HG03135 (cell line): ENCODE measurements around the gene KRTAP11-1.

ENCODE experiments used
- ATAC-seq: cut with Tn5 transposase; IDR thresholded peaks from one replicate; pipeline ENCODE4 v1.9.1; 2021; ENCODE audit warnings: mild to moderate bottlenecking, moderate library complexity; ENCODE audit not compliant: unreplicated experiment

The KRTAP11-1 gene, protein sequence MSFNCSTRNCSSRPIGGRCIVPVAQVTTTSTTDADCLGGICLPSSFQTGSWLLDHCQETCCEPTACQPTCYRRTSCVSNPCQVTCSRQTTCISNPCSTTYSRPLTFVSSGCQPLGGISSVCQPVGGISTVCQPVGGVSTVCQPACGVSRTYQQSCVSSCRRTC

DNA sequence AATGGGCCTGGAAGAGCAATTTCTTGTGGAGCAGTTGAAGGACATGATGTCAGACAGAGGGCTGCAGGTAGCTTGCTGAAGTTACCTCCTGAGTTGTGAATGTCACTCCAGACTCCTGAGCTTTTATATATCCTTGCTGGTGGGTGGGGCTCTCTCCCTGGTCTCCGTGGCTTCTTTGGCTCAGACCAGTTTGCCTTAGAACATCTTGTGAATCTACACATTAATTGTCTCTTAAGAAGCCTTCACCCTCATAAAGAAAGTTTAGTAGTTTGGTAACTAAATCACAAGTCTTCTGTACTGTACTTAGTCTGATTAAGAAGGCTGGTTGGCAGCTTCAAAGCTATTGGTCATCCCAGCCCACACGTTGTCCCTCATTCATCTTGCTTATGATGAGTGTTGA is at the start of gene KRTAP11-1:
TSS of gene KRTAP11-1 (minus strand) at position 101 of the 400 bp plus-strand sequence. CDS start at position 45, 56 bp downstream.
- no peak for ATAC-seq

GRCh38 chr21:30924146-30924700 is 42.8 kb upstream of the KRTAP11-1 start:
- ATAC-seq: no peak

- no peak for ATAC-seq
These were observed 39.7 kb upstream of the KRTAP11-1 start for GRCh38 chr21:30921129-30921528.

GRCh38 chr21:30917557-30917956 is 36.2 kb upstream of the KRTAP11-1 start:
- ATAC-seq: no peak

DNA sequence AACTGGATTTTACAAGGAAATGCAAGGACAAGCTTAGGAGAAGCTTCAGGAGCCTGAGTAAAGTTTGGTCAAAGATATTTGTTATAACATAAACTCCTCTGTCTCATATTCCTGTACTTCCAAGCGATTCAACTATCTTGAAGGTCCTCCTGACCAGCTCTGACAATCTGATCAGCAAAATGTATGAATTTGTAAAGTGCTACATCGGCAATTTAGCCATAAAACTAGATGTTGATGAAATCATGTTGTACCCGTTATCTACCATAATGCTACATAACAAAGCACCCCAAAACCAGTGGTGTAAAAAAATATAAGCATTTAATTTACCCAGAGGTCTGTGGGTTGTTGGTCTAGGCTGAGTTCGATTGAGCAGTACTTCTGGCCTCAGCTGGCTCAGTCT is 19.5 kb upstream of the KRTAP11-1 start:
- ATAC-seq: no peak

DNA sequence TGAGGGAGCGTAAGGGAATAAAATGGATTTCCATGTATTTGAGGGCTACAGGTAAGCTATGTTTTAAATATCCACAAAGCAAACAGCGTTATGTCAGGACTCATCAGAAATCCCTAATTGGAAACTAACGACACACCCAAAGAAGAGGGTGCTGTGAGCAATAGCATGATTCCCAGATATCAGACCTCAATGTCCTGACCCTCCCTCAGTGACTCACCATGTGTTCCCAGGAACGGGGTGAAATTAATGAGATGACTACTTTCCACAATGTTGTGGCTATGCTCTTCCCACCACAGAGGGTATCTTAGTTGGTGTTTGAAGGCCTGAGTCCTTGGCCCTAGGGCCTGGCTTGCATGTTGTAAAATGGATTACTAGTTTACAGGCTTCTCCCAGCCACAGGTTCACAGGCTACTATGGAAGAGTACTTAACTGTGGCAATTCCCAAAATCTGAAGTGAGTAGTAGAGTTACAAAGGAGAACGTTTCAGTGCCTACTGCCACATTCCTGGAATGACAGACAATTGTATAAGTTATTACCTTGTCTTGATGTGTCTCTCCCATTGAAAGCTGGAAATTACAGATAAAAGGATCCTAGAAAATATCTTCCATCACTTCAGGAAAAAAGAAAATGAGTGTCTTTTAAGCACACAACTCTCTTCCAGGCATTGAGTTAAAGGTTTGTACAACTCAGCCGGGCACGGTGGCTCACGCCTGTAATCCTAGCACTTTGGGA is 1.7 kb upstream of the KRTAP11-1 start:
- no peak for ATAC-seq

GRCh38 chr21:30880914-30881313 is 466 bp downstream of the KRTAP11-1 start:
- ATAC-seq: no peak

DNA sequence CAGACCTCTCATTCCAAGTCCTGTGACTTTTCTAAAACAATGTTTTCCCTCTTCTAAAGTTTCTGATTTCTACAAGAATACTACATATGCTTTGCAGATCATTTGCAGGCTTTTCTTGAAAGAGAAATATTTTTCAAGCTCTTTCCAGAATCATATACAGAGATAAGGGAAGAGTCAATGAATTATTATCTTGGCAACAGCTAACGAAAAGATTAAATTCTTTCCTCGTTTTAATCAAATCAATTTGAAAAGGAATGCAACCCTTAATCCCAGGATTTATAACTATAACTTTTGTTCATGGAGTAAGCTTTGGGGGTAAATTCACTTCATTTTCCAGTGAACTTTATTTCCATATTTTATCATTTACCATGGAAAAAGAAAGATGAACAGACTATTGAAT is 6.9 kb downstream of the KRTAP11-1 start:
- no peak for ATAC-seq

GRCh38 chr21:30847627-30848500 is 33.5 kb downstream of the KRTAP11-1 start:
- ATAC-seq: no peak

DNA sequence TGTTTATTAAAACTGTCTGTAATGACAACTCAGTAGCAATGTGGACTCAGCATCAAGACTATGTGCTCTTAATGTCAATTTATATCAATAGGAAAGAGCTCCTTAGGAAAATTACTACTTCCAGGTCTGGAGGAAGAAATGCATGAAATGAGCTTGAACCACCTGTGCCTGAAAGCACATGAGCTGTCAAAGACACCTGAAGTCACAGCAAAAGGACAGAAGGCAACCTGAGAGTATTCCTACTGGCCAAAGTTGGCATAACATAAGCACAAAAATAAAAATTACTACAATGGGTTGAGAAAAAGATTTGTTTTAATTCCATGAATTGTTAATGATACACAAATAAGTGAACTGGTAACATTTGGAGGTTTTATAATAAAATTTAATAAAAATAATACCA is 38.4 kb downstream of the KRTAP11-1 start:
- ATAC-seq: no peak

GRCh38 chr21:30839304-30839703 is 42.1 kb downstream of the KRTAP11-1 start:
- no peak for ATAC-seq

GRCh38 chr21:30838536-30838935 is 42.8 kb downstream of the KRTAP11-1 start:
- ATAC-seq: no peak

GRCh38 chr21:30831194-30831765 is 50.1 kb downstream of the KRTAP11-1 start:
- no peak for ATAC-seq
